NCI-H2227 (cell line): Measurements from ENCODE around the gene SEC24C.

ENCODE experiments used
- DNase-seq: peaks from one replicate; lab custom pipeline; 2025; ENCODE audit not compliant: unreplicated experiment; lab: John Stamatoyannopoulos, UW

SEC24C gene

GRCh38 chr10:73809061-73809818 lies 65.1 kb downstream of the SEC24C start:
- DNase-seq, result no peak

- no peak for DNase-seq
These were observed 66.2 kb downstream of the SEC24C start for GRCh38 chr10:73810358-73810734.

- peak; percentile 21 for DNase-seq
These were observed 66.7 kb downstream of the SEC24C start for GRCh38 chr10:73810735-73811465.

- DNase-seq, result no peak
These were observed 68.5 kb downstream of the SEC24C start for GRCh38 chr10:73812657-73813056.

- DNase-seq, result no peak
These were observed 69.2 kb downstream of the SEC24C start for GRCh38 chr10:73813333-73813732.

- no peak for DNase-seq
These were observed 70.2 kb downstream of the SEC24C start for GRCh38 chr10:73814276-73814895.

GRCh38 chr10:73814896-73815718 lies 70.9 kb downstream of the SEC24C start:
- no peak for DNase-seq

GRCh38 chr10:73815719-73816030 lies 71.5 kb downstream of the SEC24C start:
- no peak for DNase-seq

- DNase-seq, result no peak
These were observed 73.0 kb downstream of the SEC24C start for GRCh38 chr10:73816917-73817729.

- DNase-seq, result no peak
These were observed 73.7 kb downstream of the SEC24C start for GRCh38 chr10:73817826-73818225.

GRCh38 chr10:73818402-73818801 lies 74.2 kb downstream of the SEC24C start:
- no peak for DNase-seq

- DNase-seq, result no peak
These were observed 74.9 kb downstream of the SEC24C start for GRCh38 chr10:73819081-73819480.

- no peak for DNase-seq
These were observed 75.4 kb downstream of the SEC24C start for GRCh38 chr10:73819513-73820093.
